Fibroblast of pulmonary artery (primary cell): ENCODE data around the gene ADGRA3.

Experiments
- DNase-seq: peaks from one replicate; pipeline ENCODE4 v3.0.0-alpha.2; 2010; ENCODE audit warnings: low read depth
- H3K4me3 ChIP-seq: replicated peaks from 2 replicates; pipeline ENCODE4 v1.5.1; 2011; ENCODE audit warnings: low read depth, mild to moderate bottlenecking, control low read depth, low read length, moderate library complexity
- TF ChIP-seq, protein P1 (sequence below): IDR thresholded peaks from 2 replicates; pipeline ENCODE4 v1.5.1; 2011; ENCODE audit warnings: mild to moderate bottlenecking, control low read depth, low read length, inconsistent platforms; ENCODE audit errors: missing control alignments

Gene ADGRA3

GRCh38 chr4:22363036-22363435 lies 152.8 kb downstream of the ADGRA3 start:
- no peak for DNase-seq
- H3K4me3 ChIP-seq, result no peak overlapping the region
- TF ChIP-seq, protein P1, sequence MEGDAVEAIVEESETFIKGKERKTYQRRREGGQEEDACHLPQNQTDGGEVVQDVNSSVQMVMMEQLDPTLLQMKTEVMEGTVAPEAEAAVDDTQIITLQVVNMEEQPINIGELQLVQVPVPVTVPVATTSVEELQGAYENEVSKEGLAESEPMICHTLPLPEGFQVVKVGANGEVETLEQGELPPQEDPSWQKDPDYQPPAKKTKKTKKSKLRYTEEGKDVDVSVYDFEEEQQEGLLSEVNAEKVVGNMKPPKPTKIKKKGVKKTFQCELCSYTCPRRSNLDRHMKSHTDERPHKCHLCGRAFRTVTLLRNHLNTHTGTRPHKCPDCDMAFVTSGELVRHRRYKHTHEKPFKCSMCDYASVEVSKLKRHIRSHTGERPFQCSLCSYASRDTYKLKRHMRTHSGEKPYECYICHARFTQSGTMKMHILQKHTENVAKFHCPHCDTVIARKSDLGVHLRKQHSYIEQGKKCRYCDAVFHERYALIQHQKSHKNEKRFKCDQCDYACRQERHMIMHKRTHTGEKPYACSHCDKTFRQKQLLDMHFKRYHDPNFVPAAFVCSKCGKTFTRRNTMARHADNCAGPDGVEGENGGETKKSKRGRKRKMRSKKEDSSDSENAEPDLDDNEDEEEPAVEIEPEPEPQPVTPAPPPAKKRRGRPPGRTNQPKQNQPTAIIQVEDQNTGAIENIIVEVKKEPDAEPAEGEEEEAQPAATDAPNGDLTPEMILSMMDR, result no peak

- peak; percentile 66 for DNase-seq
- H3K4me3 ChIP-seq, result no peak overlapping the region
- TF ChIP-seq, protein P1, result peak; percentile 60
Observed at GRCh38 chr4:22356987-22357596, 158.8 kb downstream of the ADGRA3 start.

DNA sequence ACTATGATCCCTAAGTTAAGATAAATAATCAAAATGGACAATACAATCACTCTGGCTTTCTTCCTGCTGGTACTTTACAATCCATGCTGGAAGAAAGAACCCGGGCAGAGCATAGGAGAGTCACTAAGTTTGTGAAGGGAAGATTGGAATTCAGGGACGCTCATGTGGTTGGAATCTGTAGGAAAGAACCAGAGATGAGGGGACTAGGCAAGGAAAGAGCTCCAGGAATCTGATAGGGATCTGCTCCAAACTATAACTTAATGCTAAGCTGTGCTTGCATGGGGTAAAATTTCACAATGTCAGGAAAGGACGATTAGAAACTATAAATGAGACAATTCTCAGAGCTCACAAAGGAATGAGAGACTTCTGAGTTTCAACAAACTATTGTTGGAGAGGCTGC lies 167.5 kb downstream of the ADGRA3 start:
- TF ChIP-seq, protein P1, result no peak
- H3K4me3 ChIP-seq, result no peak overlapping the region
- DNase-seq, result peak; percentile 4

GRCh38 chr4:22345678-22346077 lies 170.2 kb downstream of the ADGRA3 start:
- no peak for DNase-seq
- TF ChIP-seq, protein P1, result no peak

GRCh38 chr4:22345055-22345454 lies 170.8 kb downstream of the ADGRA3 start:
- TF ChIP-seq, protein P1, result no peak
- no peak for DNase-seq
- no peak overlapping the region for H3K4me3 ChIP-seq

More at GRCh38 chr4:22345678-22346077, 170.2 kb downstream of the ADGRA3 start:
- H3K4me3 ChIP-seq, result no peak overlapping the region

GRCh38 chr4:22343606-22344005 lies 172.3 kb downstream of the ADGRA3 start:
- DNase-seq, result no peak
- TF ChIP-seq, protein P1, result no peak
- no peak overlapping the region for H3K4me3 ChIP-seq

DNA sequence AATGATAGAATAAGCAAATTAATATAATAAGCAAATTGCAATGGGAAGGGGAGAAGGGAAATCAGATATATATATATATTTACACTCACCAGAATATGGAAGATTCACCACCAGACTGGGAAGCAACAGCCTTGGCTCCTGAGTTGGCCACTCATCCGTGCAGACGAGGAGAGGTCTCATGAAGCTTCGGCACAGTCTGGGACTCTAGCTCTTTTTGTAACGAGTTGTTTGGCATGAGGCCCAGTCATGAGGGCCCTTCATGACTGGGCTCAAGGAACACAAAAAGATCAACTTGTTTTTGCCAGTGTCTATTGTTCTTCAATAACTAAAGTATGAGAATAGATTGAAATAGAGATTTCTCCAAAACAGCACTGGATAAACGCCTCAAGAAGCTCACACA lies 176.4 kb downstream of the ADGRA3 start:
- H3K4me3 ChIP-seq, result no peak overlapping the region
- TF ChIP-seq, protein P1, result no peak
- DNase-seq, result no peak
